ENCODE data around the gene ARRDC5. TPM values are rescaled to one million over a fixed set of nuclear protein-coding genes. Genes with fewer than 3 reads are reported as not detected.
A peak's percentile ranks its signal among the peaks of the same experiment; 100 is the strongest.

Gene ARRDC5
- total and polyA plus RNA-seq, 2 of the 13 experiments (the other 11 are each of a cell fraction or from before 2014, with no cell fraction given): not detected

GRCh38 chr19:4870025-4870700, 32.5 kb downstream of the ARRDC5 start (continued):
- no peak for TF ChIP-seq ARNT2 (CRISPR knock-in tag; IDR thresholded peaks at IDR 0.05; ENCODE audit: low read depth)
- TF ChIP-seq ZBTB44 (CRISPR knock-in tag; IDR thresholded peaks at IDR 0.05): no peak
- no peak for TF ChIP-seq ZNF446 (CRISPR knock-in tag; IDR thresholded peaks at IDR 0.05)
- no peak for TF ChIP-seq SMYD3 (CRISPR knock-in tag; IDR thresholded peaks at IDR 0.05)
- no peak for TF ChIP-seq ZNF431 (CRISPR knock-in tag; IDR thresholded peaks at IDR 0.05; ENCODE audit: borderline replicate concordance, low read depth)
- no peak for TF ChIP-seq AGO2 (optimal IDR thresholded peaks at IDR 0.05; ENCODE audit: low read depth, low read length)
- no peak for TF ChIP-seq ZNF354B (CRISPR knock-in tag; IDR thresholded peaks at IDR 0.05)
- no peak for TF ChIP-seq TP53 (CRISPR knock-in tag; conservative IDR thresholded peaks at IDR 0.05)
- TF ChIP-seq ARID4A (CRISPR knock-in tag; IDR thresholded peaks at IDR 0.05; ENCODE audit: borderline replicate concordance): peak; percentile 55; the same call in 1 of the 2 replicates
- no peak for TF ChIP-seq ZNF224 (CRISPR knock-in tag; IDR thresholded peaks at IDR 0.05)
- TF ChIP-seq TBX2 (CRISPR knock-in tag; IDR thresholded peaks at IDR 0.05; ENCODE audit: borderline replicate concordance): peak; percentile 53; the same call in 1 of the 2 replicates
- no peak; the same call in 1 of the 2 replicates for TF ChIP-seq CREBL2 (CRISPR knock-in tag; IDR thresholded peaks at IDR 0.05; ENCODE audit: borderline replicate concordance)
- TF ChIP-seq AFF4 (CRISPR knock-in tag; IDR thresholded peaks at IDR 0.05): no peak
- no peak for TF ChIP-seq ZNF10 (CRISPR knock-in tag; IDR thresholded peaks at IDR 0.05; ENCODE audit: borderline replicate concordance, low read depth)
- TF ChIP-seq MBD4 (IDR thresholded peaks at IDR 0.05; ENCODE audit: borderline replicate concordance, low read length): no peak
- TF ChIP-seq CENPT (CRISPR knock-in tag; IDR thresholded peaks at IDR 0.05; ENCODE audit: low read depth): no peak
